Loucy (cell line): Measurements from ENCODE around the gene FAM156B.
"Not testable (repeated sequence)": the region's sequence is repeated elsewhere in the genome, so short reads cannot be mapped to it uniquely, and the experiment has no call there.

Experiments
- H2AFZ ChIP-seq: fragments of 200-600 bp; sonication (generic); 2 replicates; pipeline ENCODE4 v1.6.0; 2016; ENCODE audit warnings: antibody characterized with exemption, mild to moderate bottlenecking, low read length, moderate library complexity
- H3F3A ChIP-seq: fragments of 200-600 bp; 2 replicates; pipeline ENCODE4 v1.6.0; 2016; ENCODE audit warnings: antibody characterized with exemption, low read depth, mild to moderate bottlenecking
- H3K27me3 ChIP-seq: fragments of 200-600 bp; sonication (generic); 2 replicates; pipeline ENCODE4 v1.6.1; 2014; ENCODE audit warnings: low read length, mild to moderate bottlenecking; ENCODE audit not compliant: insufficient read depth, poor library complexity, severe bottlenecking
- H3K36me3 ChIP-seq: fragments of 200-600 bp; sonication (generic); 2 replicates; pipeline ENCODE4 v1.6.1; 2016; ENCODE audit warnings: low read length; ENCODE audit not compliant: insufficient read depth
- H3K4me1 ChIP-seq: fragments of 200-600 bp; sonication (generic); 2 replicates; pipeline ENCODE4 v1.5.1; 2014; ENCODE audit warnings: low read length, mild to moderate bottlenecking; ENCODE audit not compliant: insufficient read depth, poor library complexity, severe bottlenecking
- H3K4me2 ChIP-seq: fragments of 200-600 bp; sonication (generic); 2 replicates; pipeline ENCODE4 v1.6.0; 2014; ENCODE audit warnings: antibody characterized with exemption, low read length, low read depth, mild to moderate bottlenecking; ENCODE audit not compliant: poor library complexity, severe bottlenecking
- H3K4me3 ChIP-seq: fragments of 200-600 bp; sonication (generic); 2 replicates; pipeline ENCODE4 v1.5.1; 2014; ENCODE audit warnings: low read length, mild to moderate bottlenecking, mixed read lengths; ENCODE audit not compliant: poor library complexity, severe bottlenecking
- H3K79me2 ChIP-seq: fragments of 200-600 bp; sonication (generic); 2 replicates; pipeline ENCODE4 v1.6.1; 2014; ENCODE audit warnings: low read length; ENCODE audit not compliant: insufficient read depth
- H3K9ac ChIP-seq: fragments of 200-600 bp; sonication (generic); 2 replicates; pipeline ENCODE4 v1.6.0; 2014; ENCODE audit warnings: mild to moderate bottlenecking, low read depth, low read length, moderate library complexity; ENCODE audit not compliant: poor library complexity, severe bottlenecking
- H3K9me2 ChIP-seq: fragments of 200-600 bp; sonication (generic); replicated peaks from 2 replicates; pipeline ENCODE4 v1.6.1; 2016; ENCODE audit warnings: low read depth, low read length, mixed read lengths
- H3K9me3 ChIP-seq: fragments of 200-600 bp; sonication (generic); 2 replicates; pipeline ENCODE4 v1.6.1; 2014; ENCODE audit warnings: mild to moderate bottlenecking, antibody characterized with exemption, low read length, low read depth; ENCODE audit not compliant: insufficient read depth
- H4K20me1 ChIP-seq: fragments of 200-600 bp; sonication (generic); 2 replicates; pipeline ENCODE4 v1.6.0; 2014; ENCODE audit warnings: antibody characterized with exemption, low read length, mild to moderate bottlenecking; ENCODE audit not compliant: insufficient read depth, poor library complexity, severe bottlenecking

Gene FAM156B

GRCh38 chrX:52941728-52942127 is 44.6 kb downstream of the FAM156B start:
- H3F3A ChIP-seq, H4K20me1 ChIP-seq, H3K4me2 ChIP-seq, H2AFZ ChIP-seq, H3K27me3 ChIP-seq, H3K79me2 ChIP-seq, H3K9me2 ChIP-seq, H3K36me3 ChIP-seq, H3K9ac ChIP-seq, H3K4me1 ChIP-seq, H3K4me3 ChIP-seq, H3K9me3 ChIP-seq: not testable (repeated sequence)

- not testable (repeated sequence) for H3K9me2 ChIP-seq, H3K9ac ChIP-seq, H3K27me3 ChIP-seq, H3K4me1 ChIP-seq, H3K4me2 ChIP-seq, H3K36me3 ChIP-seq, H3K4me3 ChIP-seq, H3K79me2 ChIP-seq, H2AFZ ChIP-seq, H3F3A ChIP-seq, H4K20me1 ChIP-seq, H3K9me3 ChIP-seq
Measured at GRCh38 chrX:52945838-52946494, 48.8 kb downstream of the FAM156B start.

GRCh38 chrX:52947501-52947900 is 50.4 kb downstream of the FAM156B start:
- not testable (repeated sequence) for H3K4me1 ChIP-seq, H2AFZ ChIP-seq, H3K9me2 ChIP-seq, H3K27me3 ChIP-seq, H3K4me2 ChIP-seq, H3K36me3 ChIP-seq, H3K9me3 ChIP-seq, H3F3A ChIP-seq, H3K4me3 ChIP-seq, H3K9ac ChIP-seq, H3K79me2 ChIP-seq, H4K20me1 ChIP-seq

GRCh38 chrX:52948265-52948664 is 51.1 kb downstream of the FAM156B start:
- not testable (repeated sequence) for H3K9me2 ChIP-seq, H3K79me2 ChIP-seq, H3K9ac ChIP-seq, H3K4me2 ChIP-seq, H3F3A ChIP-seq, H3K4me1 ChIP-seq, H3K36me3 ChIP-seq, H3K27me3 ChIP-seq, H3K4me3 ChIP-seq, H2AFZ ChIP-seq, H4K20me1 ChIP-seq, H3K9me3 ChIP-seq

GRCh38 chrX:52949325-52949724 is 52.2 kb downstream of the FAM156B start:
- H3K79me2 ChIP-seq, H2AFZ ChIP-seq, H3K4me3 ChIP-seq, H3K4me1 ChIP-seq, H3K4me2 ChIP-seq, H3K36me3 ChIP-seq, H3F3A ChIP-seq, H3K27me3 ChIP-seq, H3K9me2 ChIP-seq, H3K9me3 ChIP-seq, H4K20me1 ChIP-seq, H3K9ac ChIP-seq: not testable (repeated sequence)

GRCh38 chrX:52949884-52950283 is 52.8 kb downstream of the FAM156B start:
- H3K4me2 ChIP-seq, H3K9me3 ChIP-seq, H3K36me3 ChIP-seq, H3K79me2 ChIP-seq, H4K20me1 ChIP-seq, H3K9ac ChIP-seq, H3F3A ChIP-seq, H3K9me2 ChIP-seq, H3K4me3 ChIP-seq, H2AFZ ChIP-seq, H3K4me1 ChIP-seq, H3K27me3 ChIP-seq: not testable (repeated sequence)
